SK-N-MC (cell line): Measurements from ENCODE around the gene CENPC.
"Not testable (repeated sequence)": the region's sequence is repeated elsewhere in the genome, so short reads cannot be mapped to it uniquely, and the experiment has no call there.

Experiments
- DNase-seq: peaks from one replicate; pipeline ENCODE4 v3.0.0-alpha.2; 2011; ENCODE audit warnings: low read depth, low spot score
- H3K27ac ChIP-seq: fragments of 200-600 bp; sonication (generic); 2 replicates; pipeline ENCODE4 v1.5.1; 2016; ENCODE audit warnings: mixed run types
- H3K36me3 ChIP-seq: fragments of 200-600 bp; sonication (generic); 2 replicates; pipeline ENCODE4 v1.6.1; 2017; ENCODE audit warnings: antibody characterized with exemption, low read length, mixed read lengths; ENCODE audit not compliant: insufficient read depth
- H3K4me3 ChIP-seq: fragments of 200-600 bp; sonication (generic); 2 replicates; pipeline ENCODE4 v1.5.1; 2016
- H3K9ac ChIP-seq: fragments of 200-600 bp; sonication (generic); 2 replicates; pipeline ENCODE4 v1.8.0; 2017; ENCODE audit warnings: mixed run types, mixed read lengths; ENCODE audit not compliant: insufficient read length
- H3K9me3 ChIP-seq: fragments of 200-600 bp; sonication (generic); 2 replicates; pipeline ENCODE4 v1.6.1; 2017; ENCODE audit warnings: low read depth, mild to moderate bottlenecking, antibody characterized with exemption, low read length, moderate library complexity, mixed read lengths
- EZH2 ChIP-seq: fragments of 200-600 bp; sonication (generic); IDR thresholded peaks from one replicate; pipeline ENCODE4 v1.6.1; 2017; ENCODE audit warnings: antibody characterized with exemption
- FOXP2 ChIP-seq: optimal IDR thresholded peaks from 2 replicates; pipeline ENCODE3; 2011; ENCODE audit warnings: mild to moderate bottlenecking, moderate library complexity; ENCODE audit not compliant: insufficient read depth; ENCODE audit errors: extremely low read length, control extremely low read depth
- POLR2AphosphoS5 ChIP-seq: IDR thresholded peaks from 2 replicates; pipeline ENCODE4 v1.6.1; 2012; ENCODE audit warnings: mild to moderate bottlenecking, low read depth, low read length, borderline replicate concordance

Gene CENPC

GRCh38 chr4:67558493-67558892 lies 13.2 kb upstream of the CENPC start, which contains the start of gene STAP1:
TSS of gene STAP1 (plus strand) at chr4:67558727. CDS start at chr4:67558810, 83 bp downstream.
- H3K27ac ChIP-seq = no peak within 1 kb of the TSS
- no peak for TF ChIP-seq EZH2
- no peak for TF ChIP-seq FOXP2
- TF ChIP-seq POLR2AphosphoS5 = no peak
- no peak for DNase-seq
- H3K4me3 ChIP-seq = no peak within 1 kb of the TSS
- H3K9ac ChIP-seq = no peak within 1 kb of the TSS
- H3K36me3 ChIP-seq = no peaks in the 10 kb centered on the region
- H3K9me3 ChIP-seq = no peaks in the 10 kb centered on the region

- H3K9me3 ChIP-seq = no peaks in the 10 kb centered on the region
- H3K27ac ChIP-seq = no peak overlapping the region
- no peak for TF ChIP-seq POLR2AphosphoS5
- TF ChIP-seq EZH2 = no peak
- no peak for TF ChIP-seq FOXP2
- H3K9ac ChIP-seq = no peak overlapping the region
- H3K36me3 ChIP-seq = no peaks in the 10 kb centered on the region
- DNase-seq = no peak
- H3K4me3 ChIP-seq = no peak overlapping the region
Observed at GRCh38 chr4:67556436-67556835, 11.1 kb upstream of the CENPC start.

- Histone ChIP-seq H3K9ac (no peak overlapping the region), H3K36me3 (no peaks in the 10 kb centered on the region), H3K9me3 (no peaks in the 10 kb centered on the region), H3K27ac (no peak overlapping the region), H3K4me3 (no peak overlapping the region)
- DNase-seq = no peak
- no peak for TF ChIP-seq EZH2
- TF ChIP-seq FOXP2 = no peak
- TF ChIP-seq POLR2AphosphoS5 = no peak
Observed at GRCh38 chr4:67555447-67555846, 10.1 kb upstream of the CENPC start.

GRCh38 chr4:67554096-67554495 lies 8.8 kb upstream of the CENPC start:
- DNase-seq = no peak
- Histone ChIP-seq H3K27ac (no peak overlapping the region), H3K9me3 (no peaks in the 10 kb centered on the region), H3K36me3 (no peaks in the 10 kb centered on the region), H3K4me3 (no peak overlapping the region), H3K9ac (no peak overlapping the region)
- TF ChIP-seq EZH2 (no peak), POLR2AphosphoS5 (no peak), FOXP2 (no peak)

GRCh38 chr4:67552146-67552792 lies 7.0 kb upstream of the CENPC start:
- not testable (repeated sequence) for H3K9ac ChIP-seq, H3K27ac ChIP-seq, H3K9me3 ChIP-seq, DNase-seq, H3K36me3 ChIP-seq, H3K4me3 ChIP-seq

- H3K9ac ChIP-seq = no peak overlapping the region
Observed at GRCh38 chr4:67550857-67551256, 5.6 kb upstream of the CENPC start.

GRCh38 chr4:67550451-67550850 lies 5.1 kb upstream of the CENPC start:
- no peaks in the 10 kb centered on the region for H3K36me3 ChIP-seq
- H3K27ac ChIP-seq = no peak overlapping the region
- H3K9ac ChIP-seq = no peak overlapping the region
- no peaks in the 10 kb centered on the region for H3K9me3 ChIP-seq
- TF ChIP-seq EZH2 = no peak
- no peak for TF ChIP-seq FOXP2
- TF ChIP-seq POLR2AphosphoS5 = no peak
- H3K4me3 ChIP-seq = no peak overlapping the region
- DNase-seq = no peak

More at GRCh38 chr4:67550857-67551256, 5.6 kb upstream of the CENPC start:
- Histone ChIP-seq H3K9me3 (no peaks in the 10 kb centered on the region), H3K36me3 (no peaks in the 10 kb centered on the region), H3K4me3 (no peak overlapping the region), H3K27ac (no peak overlapping the region)
- no peak for TF ChIP-seq EZH2
- TF ChIP-seq POLR2AphosphoS5 = no peak
- TF ChIP-seq FOXP2 = no peak
- no peak for DNase-seq

GRCh38 chr4:67549123-67549522 lies 3.8 kb upstream of the CENPC start:
- H3K9ac ChIP-seq = no peak overlapping the region
- H3K4me3 ChIP-seq = no peak overlapping the region
- TF ChIP-seq EZH2 (no peak), FOXP2 (no peak), POLR2AphosphoS5 (no peak)
- H3K9me3 ChIP-seq = no peaks in the 10 kb centered on the region
- no peaks in the 10 kb centered on the region for H3K36me3 ChIP-seq
- H3K27ac ChIP-seq = no peak overlapping the region
- no peak for DNase-seq

GRCh38 chr4:67546971-67547370 lies 1.7 kb upstream of the CENPC start:
- Histone ChIP-seq H3K36me3 (peaks cover 16% of the 10 kb centered on the region), H3K9ac (no peak overlapping the region), H3K4me3 (no peak overlapping the region), H3K27ac (no peak overlapping the region), H3K9me3 (no peaks in the 10 kb centered on the region)
- TF ChIP-seq POLR2AphosphoS5 (no peak), FOXP2 (no peak), EZH2 (no peak)
- no peak for DNase-seq
